Karpas-422 (cell line): ENCODE data around the gene CDH15. TPM values are rescaled to one million over a fixed set of nuclear protein-coding genes. Genes with fewer than 3 reads are reported as not detected.

ENCODE experiments used
- DNase-seq: peaks from one replicate; pipeline ENCODE4 v3.0.0-alpha.2; 2015
- H2AFZ ChIP-seq: fragments of 200-600 bp; sonication (generic); 2 replicates; pipeline ENCODE4 v1.6.1; 2014; ENCODE audit warnings: antibody characterized with exemption, low read length, mixed read lengths
- H3K27ac ChIP-seq: fragments of 200-600 bp; sonication (generic); 2 replicates; pipeline ENCODE4 v1.5.1; 2014; ENCODE audit warnings: mild to moderate bottlenecking, low read length, moderate library complexity
- H3K27me3 ChIP-seq: fragments of 200-600 bp; sonication (generic); 2 replicates; pipeline ENCODE4 v1.6.1; 2014; ENCODE audit warnings: low read length, mixed read lengths
- H3K36me3 ChIP-seq: fragments of 200-600 bp; sonication (generic); 2 replicates; pipeline ENCODE4 v1.6.1; 2014; ENCODE audit warnings: low read length, mixed read lengths; ENCODE audit not compliant: insufficient read depth
- H3K4me1 ChIP-seq: fragments of 200-600 bp; sonication (generic); 2 replicates; pipeline ENCODE4 v1.6.1; 2014; ENCODE audit warnings: mild to moderate bottlenecking, low read length, mixed read lengths
- H3K4me2 ChIP-seq: fragments of 200-600 bp; sonication (generic); 2 replicates; pipeline ENCODE4 v1.6.1; 2014; ENCODE audit warnings: low read length, low read depth, mild to moderate bottlenecking; ENCODE audit not compliant: poor library complexity, severe bottlenecking
- H3K4me3 ChIP-seq: fragments of 200-600 bp; sonication (generic); 2 replicates; pipeline ENCODE4 v1.5.1; 2014; ENCODE audit warnings: mild to moderate bottlenecking, antibody characterized with exemption, low read length, mixed read lengths
- H3K79me2 ChIP-seq: fragments of 200-600 bp; sonication (generic); 2 replicates; pipeline ENCODE4 v1.6.1; 2014; ENCODE audit warnings: mild to moderate bottlenecking, low read length, mixed read lengths
- H3K9ac ChIP-seq: fragments of 200-600 bp; sonication (generic); 2 replicates; pipeline ENCODE4 v1.6.0; 2014; ENCODE audit warnings: low read length
- H3K9me2 ChIP-seq: fragments of 200-600 bp; sonication (generic), shearing (Covaris generic); replicated peaks from 2 replicates; pipeline ENCODE4 v1.6.0; 2014; ENCODE audit warnings: mild to moderate bottlenecking, low read length, moderate library complexity; ENCODE audit not compliant: insufficient read depth
- H3K9me3 ChIP-seq: fragments of 300-700, 200-600 bp; sonication (generic); 2 replicates; pipeline ENCODE4 v1.6.1; 2014; ENCODE audit warnings: low read length, mixed read lengths
- H4K20me1 ChIP-seq: fragments of 200-600 bp; sonication (generic); 2 replicates; pipeline ENCODE4 v1.6.1; 2014; ENCODE audit warnings: mild to moderate bottlenecking, antibody characterized with exemption, low read length, low read depth; ENCODE audit not compliant: insufficient read depth
- total RNA-seq: library from RNA; depleted of rRNA; stranded (reverse); fragments of >200 nt; shearing (Covaris generic); gene quantifications from 2 replicates; pipeline ENCODE4 v1.2.3, GENCODE V29; 2014; ENCODE audit warnings: low replicate concordance

Gene CDH15
- total RNA-seq, 1 experiment from 2014 or later: not detected

GRCh38 chr16:89176717-89177116 is 5.2 kb downstream of the CDH15 start:
- Histone ChIP-seq H3K4me1 (peaks cover 8% of the 10 kb centered on the region), H3K27ac (no peak overlapping the region), H3K9me2 (no peaks in the 10 kb centered on the region), H3K9me3 (no peaks in the 10 kb centered on the region), H3K36me3 (no peaks in the 10 kb centered on the region), H3K9ac (no peak overlapping the region), H3K4me2 (no peak overlapping the region), H3K79me2 (no peaks in the 10 kb centered on the region), H3K27me3 (no peaks in the 10 kb centered on the region), H3K4me3 (no peak overlapping the region), H2AFZ (no peak overlapping the region), H4K20me1 (peaks cover 7% of the 10 kb centered on the region; the same call in 1 of the 2 replicates)
- DNase-seq: no peak

- no peaks in the 10 kb centered on the region for H3K36me3 ChIP-seq
- H3K27ac ChIP-seq: no peak overlapping the region
- no peak overlapping the region for H3K4me2 ChIP-seq
- H3K9me2 ChIP-seq: no peaks in the 10 kb centered on the region
- no peak overlapping the region for H3K9ac ChIP-seq
- no peaks in the 10 kb centered on the region for H3K9me3 ChIP-seq
- no peaks in the 10 kb centered on the region for H3K79me2 ChIP-seq
- DNase-seq: no peak
- H4K20me1 ChIP-seq: 0 out of 2 replicates have a peak, but pooled peaks cover 5% of the 10 kb centered on the region
- no peak overlapping the region for H3K4me3 ChIP-seq
- no peak overlapping the region for H2AFZ ChIP-seq
- H3K4me1 ChIP-seq: peaks cover 6% of the 10 kb centered on the region
- H3K27me3 ChIP-seq: no peaks in the 10 kb centered on the region
Measured at GRCh38 chr16:89177501-89177900, 6.0 kb downstream of the CDH15 start.

- no peak for DNase-seq
- Histone ChIP-seq H3K27ac (no peak overlapping the region), H2AFZ (no peak overlapping the region), H3K9ac (no peak overlapping the region), H3K4me3 (no peak overlapping the region), H3K9me2 (no peaks in the 10 kb centered on the region), H3K4me2 (no peak overlapping the region), H3K9me3 (no peaks in the 10 kb centered on the region), H3K36me3 (no peaks in the 10 kb centered on the region), H3K4me1 (peaks cover 6% of the 10 kb centered on the region), H4K20me1 (no peaks in the 10 kb centered on the region), H3K79me2 (no peaks in the 10 kb centered on the region), H3K27me3 (no peaks in the 10 kb centered on the region)
Measured at GRCh38 chr16:89178453-89179147, 7.1 kb downstream of the CDH15 start.

- Histone ChIP-seq H3K4me2 (no peak overlapping the region), H2AFZ (no peak overlapping the region), H3K27me3 (no peaks in the 10 kb centered on the region), H3K9me2 (no peaks in the 10 kb centered on the region), H3K9ac (no peak overlapping the region), H3K4me1 (peaks cover 6% of the 10 kb centered on the region), H3K27ac (no peak overlapping the region), H4K20me1 (no peaks in the 10 kb centered on the region), H3K9me3 (no peaks in the 10 kb centered on the region), H3K4me3 (no peak overlapping the region), H3K79me2 (no peaks in the 10 kb centered on the region), H3K36me3 (no peaks in the 10 kb centered on the region)
- DNase-seq: no peak
Measured at GRCh38 chr16:89179148-89179484, 7.6 kb downstream of the CDH15 start.

GRCh38 chr16:89179656-89180315 is 8.2 kb downstream of the CDH15 start:
- Histone ChIP-seq H3K9me2 (no peaks in the 10 kb centered on the region), H3K27me3 (no peaks in the 10 kb centered on the region), H3K27ac (no peak overlapping the region), H4K20me1 (no peaks in the 10 kb centered on the region), H2AFZ (no peak overlapping the region), H3K36me3 (no peaks in the 10 kb centered on the region), H3K9me3 (no peaks in the 10 kb centered on the region), H3K9ac (no peak overlapping the region), H3K4me2 (no peak overlapping the region), H3K79me2 (no peaks in the 10 kb centered on the region), H3K4me3 (no peak overlapping the region), H3K4me1 (no peaks in the 10 kb centered on the region)
- no peak for DNase-seq

- H3K4me3 ChIP-seq: no peak overlapping the region
- no peak overlapping the region for H3K9ac ChIP-seq
- H3K27ac ChIP-seq: no peak overlapping the region
- no peaks in the 10 kb centered on the region for H3K79me2 ChIP-seq
- no peaks in the 10 kb centered on the region for H3K9me3 ChIP-seq
- H3K4me2 ChIP-seq: no peak overlapping the region
- H2AFZ ChIP-seq: no peak overlapping the region
- no peaks in the 10 kb centered on the region for H3K27me3 ChIP-seq
- no peaks in the 10 kb centered on the region for H3K4me1 ChIP-seq
- no peaks in the 10 kb centered on the region for H3K36me3 ChIP-seq
- no peak for DNase-seq
- H3K9me2 ChIP-seq: no peaks in the 10 kb centered on the region
- no peaks in the 10 kb centered on the region for H4K20me1 ChIP-seq
Measured at GRCh38 chr16:89183463-89183862, 11.9 kb downstream of the CDH15 start.

GRCh38 chr16:89183975-89184676 is 12.6 kb downstream of the CDH15 start:
- no peak overlapping the region for H2AFZ ChIP-seq
- no peaks in the 10 kb centered on the region for H3K9me3 ChIP-seq
- H4K20me1 ChIP-seq: no peaks in the 10 kb centered on the region
- H3K27me3 ChIP-seq: no peaks in the 10 kb centered on the region
- no peak overlapping the region for H3K27ac ChIP-seq
- DNase-seq: no peak
- H3K36me3 ChIP-seq: no peaks in the 10 kb centered on the region
- H3K4me1 ChIP-seq: no peaks in the 10 kb centered on the region
- H3K79me2 ChIP-seq: no peaks in the 10 kb centered on the region
- H3K4me3 ChIP-seq: no peak overlapping the region
- no peaks in the 10 kb centered on the region for H3K9me2 ChIP-seq
- H3K9ac ChIP-seq: no peak overlapping the region
- no peak overlapping the region for H3K4me2 ChIP-seq

- Histone ChIP-seq H4K20me1 (no peaks in the 10 kb centered on the region), H3K9me2 (no peaks in the 10 kb centered on the region), H3K9ac (no peak overlapping the region), H3K27ac (no peak overlapping the region), H3K9me3 (no peaks in the 10 kb centered on the region), H3K79me2 (no peaks in the 10 kb centered on the region), H3K4me3 (no peak overlapping the region), H2AFZ (no peak overlapping the region), H3K4me1 (no peaks in the 10 kb centered on the region), H3K36me3 (no peaks in the 10 kb centered on the region), H3K4me2 (no peak overlapping the region), H3K27me3 (no peaks in the 10 kb centered on the region)
- no peak for DNase-seq
Measured at GRCh38 chr16:89184677-89184932, 13.1 kb downstream of the CDH15 start.
